CD14-positive monocyte (primary cell): ENCODE data around the gene HOXD8. TPM values are rescaled to one million over a fixed set of nuclear protein-coding genes. Genes with fewer than 3 reads are reported as not detected.

ENCODE experiments used
- DNase-seq, 3 donors: peaks; one replicate each; pipeline ENCODE4 v3.0.0-alpha.2; 2011 to 2022
- H2AFZ ChIP-seq: 2 replicates; pipeline ENCODE4 v1.6.0; 2012; ENCODE audit warnings: mild to moderate bottlenecking, low read depth, low read length, inconsistent platforms; ENCODE audit not compliant: insufficient read depth, poor library complexity, severe bottlenecking
- H3K27ac ChIP-seq, 2 donors: 1 replicate in 1 of 2; 2 replicates in 1 of 2; pipeline ENCODE4 v1.5.1; 2012 to 2013; ENCODE audit warnings: low read length in 2 of 2, control low read depth in 1 of 2, inconsistent platforms in 1 of 2, low read depth in 1 of 2, mild to moderate bottlenecking in 1 of 2
- H3K27me3 ChIP-seq, 2 donors: one replicate each; pipeline versions ENCODE4 v1.6.0 to v1.6.1; 2011 to 2013; ENCODE audit warnings: low read length in 2 of 2; ENCODE audit not compliant: control insufficient read depth in 2 of 2, insufficient read depth in 2 of 2
- H3K36me3 ChIP-seq, 2 donors: replicated peaks in 1 of 2; 1 replicate in 1 of 2; 2 replicates in 1 of 2; pipeline versions ENCODE4 v1.5.1 to v1.6.1; 2012 to 2013; ENCODE audit warnings: low read length in 2 of 2, control low read depth in 1 of 2, inconsistent platforms in 1 of 2, mild to moderate bottlenecking in 1 of 2; ENCODE audit not compliant: insufficient read depth in 2 of 2, control insufficient read depth in 1 of 2
- H3K4me1 ChIP-seq, 2 donors: 1 replicate in 1 of 2; 2 replicates in 1 of 2; pipeline versions ENCODE4 v1.5.1 to v1.6.1; 2012 to 2013; ENCODE audit warnings: low read length in 2 of 2, control low read depth in 1 of 2, inconsistent platforms in 1 of 2, mild to moderate bottlenecking in 1 of 2, moderate library complexity in 1 of 2; ENCODE audit not compliant: insufficient read depth in 2 of 2, control insufficient read depth in 1 of 2
- H3K4me2 ChIP-seq: replicated peaks from 2 replicates; pipeline ENCODE3; 2012; ENCODE audit warnings: low read length, moderate library complexity, mild to moderate bottlenecking; ENCODE audit not compliant: poor library complexity, severe bottlenecking; ENCODE audit errors: extremely low read depth
- H3K4me3 ChIP-seq, 3 experiments: fragments of 200-600 bp in 1 of 3; sonication (generic) in 1 of 3; replicated peaks in 1 of 3; 1 replicate in 2 of 3; 2 replicates in 1 of 3; pipeline ENCODE4 v1.5.1; 2011 to 2013; ENCODE audit warnings: low read length in 3 of 3, mild to moderate bottlenecking in 3 of 3, control low read depth in 2 of 3, low read depth in 2 of 3, inconsistent platforms in 1 of 3, moderate library complexity in 1 of 3
- H3K79me2 ChIP-seq: 2 replicates; pipeline ENCODE4 v1.6.0; 2012; ENCODE audit warnings: mild to moderate bottlenecking, control low read depth, inconsistent platforms, low read length, moderate library complexity; ENCODE audit not compliant: insufficient read depth
- H3K9ac ChIP-seq: 2 replicates; pipeline ENCODE4 v1.6.0; 2017; ENCODE audit warnings: low read length, mild to moderate bottlenecking; ENCODE audit not compliant: insufficient read depth, poor library complexity, severe bottlenecking
- H3K9me3 ChIP-seq, 2 donors: replicated peaks in 1 of 2; 1 replicate in 1 of 2; 2 replicates in 1 of 2; pipeline versions ENCODE4 v1.5.1 to v1.6.1; 2012 to 2013; ENCODE audit warnings: low read length in 2 of 2, control low read depth in 1 of 2; ENCODE audit not compliant: control insufficient read depth in 1 of 2, insufficient read depth in 1 of 2
- H4K20me1 ChIP-seq: 2 replicates; pipeline ENCODE4 v1.6.0; 2012; ENCODE audit warnings: mild to moderate bottlenecking, low read length, control low read depth, moderate library complexity; ENCODE audit not compliant: insufficient read depth
- H3K27ac Mint-ChIP-seq, 7 donors: one replicate each; pipeline ENCODE4 v1.8.0; 2020; ENCODE audit warnings: mild to moderate bottlenecking in 7 of 7, mixed read lengths in 7 of 7, moderate library complexity in 6 of 7, inconsistent platforms in 2 of 7
- H3K27me3 Mint-ChIP-seq, 3 donors: one replicate each; pipeline ENCODE4 v1.8.0; 2021 to 2022; ENCODE audit warnings: low read depth in 3 of 3, mild to moderate bottlenecking in 3 of 3, mixed read lengths in 3 of 3, moderate library complexity in 3 of 3, inconsistent platforms in 1 of 3
- H3K36me3 Mint-ChIP-seq, 2 donors: one replicate each; pipeline ENCODE4 v1.8.0; 2020; ENCODE audit warnings: mixed read lengths in 2 of 2, inconsistent platforms in 1 of 2, mild to moderate bottlenecking in 1 of 2
- H3K4me1 Mint-ChIP-seq: one replicate; pipeline ENCODE4 v1.8.0; 2020; ENCODE audit warnings: mild to moderate bottlenecking, mixed read lengths
- H3K4me3 Mint-ChIP-seq, 2 donors: one replicate each; pipeline ENCODE4 v1.8.0; 2020; ENCODE audit warnings: mild to moderate bottlenecking in 2 of 2, mixed read lengths in 2 of 2, moderate library complexity in 1 of 2
- H3K9me3 Mint-ChIP-seq, 7 donors: one replicate each; pipeline ENCODE4 v1.8.0; 2020 to 2022; ENCODE audit warnings: mixed read lengths in 7 of 7, mild to moderate bottlenecking in 6 of 7, moderate library complexity in 6 of 7, inconsistent platforms in 2 of 7
- WGBS: methylation state at CpG from one replicate; pipeline ENCODE4 v1.1.5; 2013; ENCODE audit warnings: missing lambda C conversion rate; ENCODE audit not compliant: insufficient coverage; 5-methylcytosine and 5-hydroxymethylcytosine counted together
- intact Hi-C, 2 donors: fragments of 100-400 bp; cut with micrococcal nuclease; formaldehyde crosslinking; loops; one replicate each; pipeline versions ENCODE4 v1.15.0 to v1.15.1; 2023
- polyA plus RNA-seq, 3 donors: library from polyadenylated mRNA; depleted of rRNA in 1 of 3; unstranded in 2 of 3; stranded (reverse) in 1 of 3; fragments of 300-500 nt in 2 of 3; fragments of >200 nt in 1 of 3; fragmentation: Illumina TruSeq in 2 of 3; gene quantifications; 1 replicate in 2 of 3; 2 replicates in 1 of 3; pipeline ENCODE4 v1.2.3, GENCODE V29; 2012 to 2021
- TF ChIP-seq, protein P1 (sequence below): fragments of 200-600 bp; IDR thresholded peaks from one replicate; pipeline ENCODE4 v1.8.0; 2022; ENCODE audit warnings: antibody characterized with exemption, mild to moderate bottlenecking

Gene HOXD8
- polyA plus RNA-seq, 3 donors: not detected

DNA sequence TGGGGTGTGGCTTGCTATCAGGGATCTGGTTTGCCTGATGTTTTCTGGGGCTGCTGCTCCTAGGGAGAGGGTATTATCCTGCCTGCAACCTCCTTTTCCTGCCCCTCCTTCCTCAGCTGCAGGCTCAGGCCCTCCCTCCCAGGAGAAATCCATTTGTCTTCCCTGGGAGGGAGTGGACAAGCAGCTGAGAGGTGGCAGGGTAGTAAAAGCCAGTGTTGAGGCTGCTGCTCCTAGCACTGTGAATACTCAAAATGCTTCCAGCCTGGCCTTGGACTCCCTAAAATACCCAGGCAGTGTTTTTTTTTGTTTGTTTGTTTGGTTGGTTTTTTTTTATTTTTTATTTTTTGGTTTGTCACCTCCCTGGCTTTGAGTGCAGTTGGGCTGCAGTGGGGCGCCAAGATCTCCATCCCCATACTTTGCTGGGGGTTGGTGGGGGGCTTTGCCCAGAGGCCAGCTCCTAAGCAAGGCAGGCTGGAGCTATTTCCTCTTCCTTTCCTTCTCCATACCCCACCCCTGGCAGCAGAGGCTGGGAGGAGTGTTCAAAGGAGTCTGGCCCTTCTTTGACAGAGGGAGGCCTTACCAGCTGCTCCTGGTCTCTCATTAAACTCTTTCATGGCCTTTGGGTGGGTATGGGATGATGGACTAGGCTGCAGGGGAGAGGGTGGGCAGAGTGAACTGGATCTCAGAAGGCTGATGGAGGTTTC, 41.2 kb downstream of the HOXD8 start:
- TF ChIP-seq, protein P1, sequence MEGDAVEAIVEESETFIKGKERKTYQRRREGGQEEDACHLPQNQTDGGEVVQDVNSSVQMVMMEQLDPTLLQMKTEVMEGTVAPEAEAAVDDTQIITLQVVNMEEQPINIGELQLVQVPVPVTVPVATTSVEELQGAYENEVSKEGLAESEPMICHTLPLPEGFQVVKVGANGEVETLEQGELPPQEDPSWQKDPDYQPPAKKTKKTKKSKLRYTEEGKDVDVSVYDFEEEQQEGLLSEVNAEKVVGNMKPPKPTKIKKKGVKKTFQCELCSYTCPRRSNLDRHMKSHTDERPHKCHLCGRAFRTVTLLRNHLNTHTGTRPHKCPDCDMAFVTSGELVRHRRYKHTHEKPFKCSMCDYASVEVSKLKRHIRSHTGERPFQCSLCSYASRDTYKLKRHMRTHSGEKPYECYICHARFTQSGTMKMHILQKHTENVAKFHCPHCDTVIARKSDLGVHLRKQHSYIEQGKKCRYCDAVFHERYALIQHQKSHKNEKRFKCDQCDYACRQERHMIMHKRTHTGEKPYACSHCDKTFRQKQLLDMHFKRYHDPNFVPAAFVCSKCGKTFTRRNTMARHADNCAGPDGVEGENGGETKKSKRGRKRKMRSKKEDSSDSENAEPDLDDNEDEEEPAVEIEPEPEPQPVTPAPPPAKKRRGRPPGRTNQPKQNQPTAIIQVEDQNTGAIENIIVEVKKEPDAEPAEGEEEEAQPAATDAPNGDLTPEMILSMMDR: no peak
- no peaks in the 10 kb centered on the region for H3K79me2 ChIP-seq
- H2AFZ ChIP-seq: no peak overlapping the region
- no CpG with 5 or more reads among the region's 1 CpG for WGBS
- peaks cover 88 to 100% of the 10 kb centered on the region in 2 donors for H3K27me3 ChIP-seq
- H3K4me1 Mint-ChIP-seq: peaks cover 3% of the 10 kb centered on the region
- no peak overlapping the region for H3K9ac ChIP-seq
- no peak overlapping the region for H3K27ac Mint-ChIP-seq
- H3K9me3 ChIP-seq: peaks cover 0 to 35% of the 10 kb centered on the region in 2 donors
- no peak overlapping the region for H3K4me3 ChIP-seq
- no peak overlapping the region for H3K27ac ChIP-seq
- H4K20me1 ChIP-seq: no peaks in the 10 kb centered on the region
- no peak for DNase-seq
- no peak overlapping the region for H3K4me2 ChIP-seq
- H3K27me3 Mint-ChIP-seq: peaks cover 92 to 100% (median 100%) of the 10 kb centered on the region in 3 donors
- H3K9me3 Mint-ChIP-seq: peaks cover 0 to 33% (median 14%) of the 10 kb centered on the region in 7 donors
- no peaks in the 10 kb centered on the region for H3K36me3 ChIP-seq
- no peaks in the 10 kb centered on the region for H3K4me1 ChIP-seq
- H3K36me3 Mint-ChIP-seq: no peaks in the 10 kb centered on the region
- peak overlapping the region in 1 of 2 donors; percentile 77 for H3K4me3 Mint-ChIP-seq
- intact Hi-C loops: no loop called here

DNA sequence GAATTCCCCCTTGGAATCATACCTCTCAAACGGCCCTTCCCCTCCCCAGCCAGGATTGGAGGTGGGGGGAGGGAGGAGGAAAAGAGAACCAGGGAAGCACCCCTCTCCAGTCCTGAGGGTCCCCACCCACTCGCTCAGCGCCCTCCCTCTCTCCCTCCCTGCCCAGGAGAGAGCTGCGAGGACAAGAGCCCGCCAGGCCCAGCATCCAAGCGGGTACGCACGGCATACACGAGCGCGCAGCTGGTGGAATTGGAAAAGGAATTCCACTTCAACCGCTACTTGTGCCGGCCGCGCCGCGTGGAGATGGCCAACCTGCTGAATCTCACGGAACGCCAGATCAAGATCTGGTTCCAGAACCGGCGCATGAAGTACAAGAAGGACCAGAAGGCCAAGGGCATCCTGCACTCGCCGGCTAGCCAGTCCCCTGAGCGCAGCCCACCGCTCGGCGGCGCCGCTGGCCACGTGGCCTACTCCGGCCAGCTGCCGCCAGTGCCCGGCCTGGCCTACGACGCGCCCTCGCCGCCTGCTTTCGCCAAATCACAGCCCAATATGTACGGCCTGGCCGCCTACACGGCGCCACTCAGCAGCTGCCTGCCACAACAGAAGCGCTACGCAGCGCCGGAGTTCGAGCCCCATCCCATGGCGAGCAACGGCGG, 42.0 kb downstream of the HOXD8 start:
- Histone ChIP-seq H3K4me3 (no peak overlapping the region), H3K27me3 (peaks cover 88 to 100% of the 10 kb centered on the region in 2 donors), H3K9ac (no peak overlapping the region), H2AFZ (no peak overlapping the region), H3K4me2 (no peak overlapping the region), H3K27ac (no peak overlapping the region), H3K79me2 (no peaks in the 10 kb centered on the region), H3K4me1 (no peaks in the 10 kb centered on the region), H3K36me3 (no peaks in the 10 kb centered on the region), H3K9me3 (peaks cover 0 to 32% of the 10 kb centered on the region in 2 donors), H4K20me1 (no peaks in the 10 kb centered on the region)
- peaks cover 92 to 100% (median 100%) of the 10 kb centered on the region in 3 donors for H3K27me3 Mint-ChIP-seq
- H3K4me1 Mint-ChIP-seq: peaks cover 3% of the 10 kb centered on the region
- 7% methylated on average over 44 of the region's 51 CpGs for WGBS
- intact Hi-C loops: no loop called here
- DNase-seq: no peak
- H3K36me3 Mint-ChIP-seq: no peaks in the 10 kb centered on the region
- H3K4me3 Mint-ChIP-seq: peak overlapping the region in 1 of 2 donors; percentile 80
- H3K9me3 Mint-ChIP-seq: peaks cover 0 to 32% (median 14%) of the 10 kb centered on the region in 7 donors
- TF ChIP-seq, protein P1: no peak
- no peak overlapping the region for H3K27ac Mint-ChIP-seq
